Adipose tissue (tissue), 3 donors: Measurements from ENCODE around the gene UQCRC1. TPM values are rescaled to one million over a fixed set of nuclear protein-coding genes. Genes with fewer than 3 reads are reported as not detected.

ENCODE experiments used
- H3K27ac ChIP-seq: one replicate; pipeline ENCODE4 v1.5.1; 2013; ENCODE audit warnings: low read depth, low read length
- WGBS, 3 donors: extraction: QIAGEN DNeasy Blood & Tissue Kit; methylation state at CpG; one replicate each; pipeline ENCODE4 v1.1.7; 2013; 5-methylcytosine and 5-hydroxymethylcytosine counted together
- polyA plus RNA-seq, 3 donors: library from polyadenylated mRNA; stranded (reverse); fragments of 200-250 nt; gene quantifications; one replicate each; pipeline ENCODE4 v1.2.3, GENCODE V29; 2013
- donor health status: healthy with polysubstance abuse.
- donor health status: Bipolar disorder and iron deficiency.
- donor health status: healthy.

Gene UQCRC1
- polyA plus RNA-seq, 3 donors: 122 to 214 (median 155) TPM

DNA sequence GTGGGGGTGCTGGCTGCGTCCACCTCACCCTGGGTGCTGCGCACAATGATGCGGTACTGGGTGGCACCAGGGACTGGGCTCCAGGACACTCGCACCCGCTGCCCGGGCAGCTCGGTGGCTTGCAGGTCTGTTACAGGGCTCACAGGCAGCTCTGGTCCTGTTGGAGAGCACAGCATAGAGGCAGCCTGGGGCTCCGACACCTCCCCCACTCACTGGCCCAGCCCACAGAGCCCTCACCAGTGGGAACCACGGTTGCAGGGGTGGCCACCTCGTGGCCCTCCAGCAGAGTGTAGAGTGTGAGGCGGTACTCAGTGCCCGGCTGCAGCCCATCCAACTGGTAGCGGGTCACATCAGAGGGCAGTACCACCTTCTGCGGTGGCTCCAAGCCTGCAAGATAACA lies 18.0 kb downstream of the UQCRC1 start:
- 79 to 93% (median 91%) methylated on average over 14 of the region's 14 CpGs for WGBS, 3 donors
- H3K27ac ChIP-seq: no peak overlapping the region

DNA sequence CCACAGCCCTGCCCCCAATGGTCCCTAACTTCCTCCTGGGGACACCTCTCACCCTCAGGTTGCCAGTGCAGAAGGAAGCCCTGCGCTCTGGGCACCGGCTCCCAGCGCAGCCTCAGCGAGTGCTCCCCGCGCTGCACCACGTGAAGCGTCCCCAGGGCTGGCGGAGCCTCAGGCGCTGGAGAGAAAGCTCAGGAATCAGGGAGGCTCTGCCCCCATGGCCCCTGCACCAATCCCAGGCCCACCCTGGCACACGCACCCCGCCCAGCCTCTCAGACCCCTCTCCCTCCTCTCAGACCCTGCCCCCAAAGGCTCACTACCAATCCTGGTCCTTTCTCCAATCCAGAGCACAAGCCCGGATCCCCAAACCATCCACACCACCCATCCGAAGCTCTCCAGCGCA lies 21.2 kb downstream of the UQCRC1 start:
- WGBS, 3 donors: 53 to 67% (median 58%) methylated on average over 14 to 15 of the region's 15 CpGs
- no peak overlapping the region for H3K27ac ChIP-seq

DNA sequence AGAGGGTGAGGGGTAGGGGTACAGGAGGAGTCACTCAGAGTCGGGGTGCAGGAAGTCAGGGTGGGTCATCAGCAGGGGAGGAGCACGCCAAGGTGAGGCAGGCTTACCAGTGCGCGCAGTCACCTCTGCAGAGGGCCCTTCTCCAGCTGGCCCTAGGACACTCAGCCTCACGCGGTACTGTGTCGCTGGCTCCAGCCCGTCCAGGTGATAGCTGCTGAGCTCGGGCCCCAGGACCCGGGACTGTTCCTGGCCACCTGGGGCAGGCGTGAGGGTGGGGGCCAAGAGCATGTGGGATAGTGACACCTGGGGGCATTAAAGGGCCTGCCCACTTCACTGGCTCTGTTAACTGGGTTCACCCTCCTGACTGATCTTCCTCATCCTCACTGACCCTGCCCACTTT lies 21.8 kb downstream of the UQCRC1 start:
- WGBS, 3 donors: 71 to 82% (median 73%) methylated on average over 11 of the region's 11 CpGs
- H3K27ac ChIP-seq: no peak overlapping the region

DNA sequence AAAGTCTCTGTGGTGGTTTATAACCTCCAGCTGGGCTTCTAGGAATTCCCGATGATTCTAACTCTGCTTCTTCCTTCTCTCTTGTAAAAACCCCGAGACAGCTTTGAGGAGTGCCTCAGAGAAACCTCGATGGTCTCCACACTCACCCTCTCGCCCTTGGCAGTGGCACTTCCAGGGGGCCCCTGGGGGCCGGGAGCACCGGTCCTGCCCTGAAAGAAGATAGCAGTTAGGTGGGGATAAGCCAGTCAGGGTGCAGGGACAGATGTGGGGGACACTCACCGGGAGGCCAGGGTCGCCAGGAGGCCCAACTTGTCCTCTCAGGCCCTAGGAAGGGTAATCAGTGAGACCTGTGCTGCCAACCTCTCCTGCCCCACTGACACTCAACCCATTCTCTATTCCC lies 24.0 kb downstream of the UQCRC1 start:
- WGBS, 3 donors: 79 to 91% (median 83%) methylated on average over 8 of the region's 8 CpGs
- no peak overlapping the region for H3K27ac ChIP-seq

DNA sequence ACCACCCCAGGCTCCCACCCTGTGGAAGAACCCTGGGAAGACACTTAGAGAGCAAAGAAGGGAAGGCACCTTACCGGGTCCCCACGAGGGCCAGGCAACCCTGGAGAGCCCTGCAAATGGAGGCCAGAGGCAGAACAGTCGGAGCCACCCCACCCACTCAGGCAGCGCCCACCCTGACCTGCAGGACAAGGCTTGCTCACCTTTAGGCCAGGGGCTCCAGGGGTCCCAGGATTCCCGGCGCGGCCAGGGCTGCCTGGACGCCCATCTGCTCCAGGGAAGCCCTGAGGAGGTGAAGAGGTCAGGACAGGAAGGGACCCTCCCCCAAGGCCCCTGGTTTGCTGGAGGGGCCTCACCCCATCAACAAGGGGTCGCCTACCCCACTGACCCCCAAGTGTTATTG lies 24.6 kb downstream of the UQCRC1 start:
- 84 to 90% (median 87%) methylated on average over 9 of the region's 9 CpGs for WGBS, 3 donors

DNA sequence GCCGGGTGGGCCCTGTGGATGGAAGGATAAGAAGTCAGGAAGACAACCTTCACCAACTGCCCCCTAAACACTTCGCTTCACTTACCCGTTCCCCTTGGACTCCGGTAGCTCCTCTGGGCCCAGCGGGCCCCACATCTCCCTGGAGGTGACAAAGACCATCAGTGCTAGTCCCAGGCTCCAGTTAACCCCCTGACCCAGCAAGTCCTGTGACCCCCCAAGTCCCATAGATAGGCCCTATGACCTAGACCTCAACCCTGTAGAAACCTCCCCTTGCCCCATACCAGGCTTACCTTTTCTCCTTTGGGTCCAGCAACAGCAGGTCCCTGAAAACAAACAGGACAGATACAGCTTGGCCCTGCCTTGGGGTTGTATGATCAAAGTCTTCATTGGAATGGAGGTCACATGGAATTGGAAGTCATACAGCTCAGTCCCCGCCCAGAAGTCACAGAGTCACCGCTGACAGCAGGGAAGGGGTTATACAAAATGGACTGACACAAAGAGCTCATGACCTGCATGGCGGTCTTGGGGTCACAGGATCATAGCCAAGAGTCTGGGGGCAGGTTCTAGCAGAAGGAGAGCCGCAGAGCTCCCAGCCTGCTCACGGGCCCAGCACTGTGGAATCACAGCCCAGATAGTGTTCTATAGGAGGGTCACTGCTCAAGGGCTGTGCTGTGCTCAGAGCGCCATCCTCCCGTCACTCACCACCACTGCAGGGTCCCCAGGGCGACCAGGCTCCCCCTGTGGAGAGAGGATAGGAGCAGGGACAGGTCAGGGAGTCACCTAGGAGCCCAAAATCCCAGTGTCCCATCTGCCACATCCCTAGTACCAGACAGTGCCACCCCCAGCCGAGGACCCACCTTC lies 27.6 kb downstream of the UQCRC1 start:
- 90 to 92% (median 92%) methylated on average over 14 of the region's 14 CpGs for WGBS, 3 donors
- no peak overlapping the region for H3K27ac ChIP-seq

More for the DNA sequence above, 24.6 kb downstream of the UQCRC1 start:
- no peak overlapping the region for H3K27ac ChIP-seq

DNA sequence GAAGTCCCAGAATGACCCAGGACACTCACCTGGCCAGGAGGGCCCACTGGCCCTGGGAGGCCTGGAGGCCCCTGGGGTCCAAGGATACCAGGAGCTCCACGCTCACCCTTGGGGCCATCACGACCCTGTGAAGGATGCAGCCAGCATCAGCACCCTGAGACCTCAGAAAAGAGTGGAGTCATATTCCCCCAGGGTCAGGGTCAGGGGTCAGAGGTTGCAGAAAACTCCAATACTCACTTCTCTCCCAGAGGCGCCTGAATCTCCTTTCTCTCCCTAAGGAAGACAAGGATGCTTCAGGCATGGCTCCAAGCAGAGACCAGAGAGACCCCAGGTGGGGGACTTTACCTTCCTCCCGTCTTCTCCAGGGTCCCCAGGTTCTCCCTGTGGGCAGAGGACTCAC lies 32.8 kb downstream of the UQCRC1 start:
- H3K27ac ChIP-seq: no peak overlapping the region
- 69 to 85% (median 82%) methylated on average over 4 of the region's 4 CpGs for WGBS, 3 donors

DNA sequence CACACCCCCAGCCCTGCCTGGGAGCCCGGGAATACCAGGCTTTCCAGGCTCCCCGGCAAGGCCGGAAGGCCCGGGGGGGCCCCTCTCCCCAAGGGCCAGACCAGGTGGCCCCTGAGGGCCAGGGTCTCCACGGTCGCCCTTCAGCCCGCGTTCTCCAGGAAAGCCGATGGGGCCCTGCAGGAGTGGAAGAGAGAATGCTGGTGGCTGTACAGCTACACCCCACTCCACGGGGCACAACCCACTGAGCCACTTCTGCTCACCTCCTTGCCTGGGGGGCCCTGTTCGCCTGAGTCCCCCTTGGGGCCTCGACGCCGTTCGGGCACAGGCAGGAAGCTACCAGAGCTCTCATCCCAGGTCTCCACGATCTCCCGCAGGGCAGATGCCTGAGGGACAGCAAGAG lies 34.1 kb downstream of the UQCRC1 start:
- 78 to 87% (median 84%) methylated on average over 17 of the region's 17 CpGs for WGBS, 3 donors
- H3K27ac ChIP-seq: no peak overlapping the region

DNA sequence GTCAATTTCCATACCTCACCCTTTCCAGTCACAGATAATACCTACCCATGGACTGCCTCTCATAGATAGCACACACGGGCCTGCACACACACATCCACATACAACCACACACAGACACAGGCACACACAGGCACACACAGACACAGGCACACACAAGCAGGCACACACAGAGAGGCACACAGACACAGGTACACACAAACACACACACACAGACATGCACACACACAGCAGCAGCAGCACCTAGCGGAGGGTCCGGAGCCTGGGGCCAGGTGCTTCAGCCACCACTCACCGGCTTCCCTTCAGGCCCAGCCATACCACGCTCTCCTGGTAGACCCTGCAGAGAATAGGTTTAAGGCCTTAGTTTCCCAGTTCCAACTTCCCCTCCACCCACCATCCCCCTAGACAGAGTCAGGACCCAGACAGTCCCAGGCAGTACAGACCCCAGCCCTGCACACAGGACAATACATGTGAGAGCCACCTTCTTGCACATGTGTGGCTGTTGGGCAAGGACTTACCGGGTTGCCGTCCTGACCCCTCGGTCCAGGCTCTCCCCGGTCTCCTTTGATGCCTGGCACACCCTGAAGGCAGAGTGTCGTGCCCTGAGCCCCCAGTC lies 35.4 kb downstream of the UQCRC1 start:
- H3K27ac ChIP-seq: no peak overlapping the region
- WGBS, 3 donors: 92 to 96% (median 94%) methylated on average over 10 of the region's 10 CpGs

DNA sequence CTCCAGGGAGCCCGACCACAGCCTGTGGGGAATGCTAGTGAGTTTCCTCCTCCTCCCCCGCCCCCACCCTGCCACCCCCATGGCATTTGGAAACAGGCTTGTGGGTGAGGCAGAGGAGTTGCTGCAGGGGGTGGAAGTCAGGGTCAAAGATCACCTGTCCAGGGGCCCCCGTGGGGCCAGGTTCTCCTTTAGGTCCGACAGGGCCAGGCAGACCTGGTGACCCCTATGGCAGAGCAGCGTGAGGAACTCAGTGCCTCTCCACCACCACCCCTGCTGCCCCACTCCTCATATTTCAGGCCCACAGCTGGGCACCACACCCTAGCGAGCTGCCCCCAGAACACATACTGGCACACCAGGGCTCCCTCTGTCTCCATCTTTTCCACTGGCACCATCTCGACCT lies 36.9 kb downstream of the UQCRC1 start:
- no peak overlapping the region for H3K27ac ChIP-seq
- 84 to 92% (median 90%) methylated on average over 7 of the region's 7 CpGs for WGBS, 3 donors

DNA sequence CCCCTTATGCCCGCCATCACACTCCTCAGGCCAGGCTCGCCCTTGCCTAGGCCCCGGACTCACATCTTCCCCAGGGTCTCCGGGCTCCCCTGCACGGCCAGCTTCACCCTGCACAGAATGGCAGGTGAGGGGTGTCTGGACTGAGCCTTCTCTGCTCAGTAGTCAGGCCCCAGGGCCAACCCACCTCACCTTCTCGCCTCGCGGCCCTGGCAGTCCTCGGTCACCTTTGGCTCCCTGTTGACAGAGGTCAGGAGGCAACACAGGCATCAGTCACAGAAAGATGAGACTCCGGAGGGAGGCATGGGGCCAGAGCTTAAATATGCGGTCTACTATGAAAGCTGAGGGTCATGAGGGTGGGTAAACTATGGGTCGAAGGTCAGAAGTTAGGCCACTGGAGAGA lies 37.5 kb downstream of the UQCRC1 start:
- no peak overlapping the region for H3K27ac ChIP-seq
- WGBS, 3 donors: 86 to 89% (median 86%) methylated on average over 12 of the region's 12 CpGs

DNA sequence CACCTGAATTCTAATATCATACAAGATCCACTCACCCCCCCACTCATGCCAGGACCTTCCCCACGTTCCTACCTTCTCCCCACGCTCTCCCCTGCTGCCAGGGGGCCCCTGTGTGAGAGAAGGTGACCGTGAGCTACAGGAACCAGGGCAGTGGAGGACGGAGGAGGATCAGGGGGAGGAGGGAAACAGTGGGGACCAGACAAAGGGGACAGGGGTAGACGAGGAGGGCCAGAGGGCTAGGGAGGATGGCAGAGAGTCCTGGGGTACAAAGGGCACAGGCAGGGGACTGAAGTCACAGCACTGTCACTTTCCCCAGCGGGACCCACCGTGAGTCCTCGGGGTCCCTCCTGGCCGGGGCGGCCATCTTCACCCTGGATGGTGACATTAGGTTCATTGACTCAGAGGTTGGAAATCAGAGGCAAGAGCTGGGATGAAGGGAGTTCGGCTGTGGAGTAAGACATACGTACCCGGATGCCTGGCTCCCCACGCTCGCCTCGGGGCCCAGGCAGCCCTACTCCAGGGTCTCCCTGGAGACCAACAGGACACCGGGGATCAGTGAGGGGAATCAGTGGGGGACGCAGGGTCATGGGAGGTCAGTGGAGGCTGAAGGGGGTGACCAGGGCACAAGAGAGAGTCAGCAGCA lies 39.5 kb downstream of the UQCRC1 start:
- no peak overlapping the region for H3K27ac ChIP-seq
- WGBS, 3 donors: 86 to 92% (median 90%) methylated on average over 18 of the region's 18 CpGs

DNA sequence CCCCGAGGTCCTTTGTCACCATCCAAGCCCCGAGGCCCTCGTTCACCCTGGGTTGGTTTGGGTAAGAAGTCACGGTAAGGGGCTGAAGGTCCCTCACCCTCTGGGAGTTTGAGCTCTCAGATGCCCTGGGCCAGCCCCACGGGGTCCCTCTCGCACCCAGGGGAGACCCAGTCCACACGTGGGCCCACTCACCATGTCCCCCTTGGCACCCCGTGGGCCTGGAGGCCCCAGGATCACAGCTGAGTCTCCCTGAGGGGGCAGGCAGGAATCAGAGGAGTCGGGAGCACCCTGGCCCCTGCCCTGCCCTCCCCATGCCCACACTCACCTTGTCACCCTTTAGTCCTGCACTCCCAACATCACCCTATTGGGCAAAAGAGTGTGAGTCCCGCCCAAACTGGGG lies 40.0 kb downstream of the UQCRC1 start:
- 80 to 89% (median 87%) methylated on average over 10 of the region's 10 CpGs for WGBS, 3 donors
- no peak overlapping the region for H3K27ac ChIP-seq

DNA sequence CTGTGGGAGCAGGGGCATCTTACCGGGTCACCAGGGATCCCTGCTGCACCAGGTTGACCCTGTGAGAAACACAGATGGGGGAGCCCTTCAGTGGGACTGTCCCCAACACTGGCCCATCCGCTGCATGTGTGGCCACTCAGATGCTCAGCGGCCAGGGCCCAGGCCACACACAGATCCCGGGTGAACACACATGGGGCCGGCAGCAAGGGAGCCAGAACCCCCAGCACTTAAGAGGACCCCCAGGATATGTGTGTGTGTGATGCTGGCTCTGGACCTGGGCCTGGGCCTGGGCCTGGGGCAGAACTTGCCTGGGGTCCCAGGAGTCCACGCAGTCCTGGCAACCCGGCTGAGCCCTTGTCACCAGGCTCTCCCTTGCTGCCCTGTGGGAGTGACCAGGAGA lies 41.0 kb downstream of the UQCRC1 start:
- WGBS, 3 donors: 92% methylated on average over 7 of the region's 7 CpGs
- no peak overlapping the region for H3K27ac ChIP-seq

DNA sequence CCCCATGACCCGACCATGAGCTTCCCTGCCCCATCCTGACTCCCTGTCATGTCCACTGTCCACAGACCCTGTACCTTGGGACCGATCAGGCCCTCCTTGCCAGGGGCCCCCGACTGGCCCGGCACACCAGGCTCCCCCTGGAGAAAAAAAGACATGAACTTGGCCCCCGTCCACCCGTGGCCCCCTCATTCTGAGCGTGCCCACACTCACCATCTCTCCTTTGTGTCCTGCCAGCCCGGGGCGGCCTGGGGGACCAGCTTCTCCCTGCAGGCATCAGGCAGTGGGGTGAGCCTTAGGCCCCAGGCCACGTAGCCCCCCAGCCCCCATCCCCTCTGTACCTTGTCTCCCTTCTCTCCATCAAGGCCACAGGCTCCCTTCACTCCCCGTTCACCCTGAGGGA lies 41.9 kb downstream of the UQCRC1 start:
- no peak overlapping the region for H3K27ac ChIP-seq
- 86 to 92% (median 92%) methylated on average over 10 to 11 of the region's 11 CpGs for WGBS, 3 donors

DNA sequence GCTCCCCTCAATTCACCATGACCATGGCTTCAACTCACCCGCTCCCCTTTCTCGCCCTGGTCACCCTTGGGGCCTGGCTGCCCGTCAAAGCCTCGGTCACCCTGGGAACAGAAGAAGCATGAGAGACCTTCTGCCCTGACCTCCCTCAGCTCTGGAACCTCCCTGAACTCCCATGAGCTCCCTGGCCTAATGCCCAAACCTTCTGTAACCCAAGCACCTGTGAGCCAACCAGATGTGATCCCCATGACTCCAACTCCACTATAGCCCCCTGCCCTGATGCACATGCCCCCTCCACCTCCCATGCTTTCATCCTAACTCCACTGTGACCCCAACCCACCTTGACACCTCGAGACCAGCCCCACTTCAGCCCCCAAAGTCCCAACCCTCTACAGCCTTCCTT lies 42.4 kb downstream of the UQCRC1 start:
- no peak overlapping the region for H3K27ac ChIP-seq
- 85 to 91% (median 87%) methylated on average over 5 of the region's 5 CpGs for WGBS, 3 donors

DNA sequence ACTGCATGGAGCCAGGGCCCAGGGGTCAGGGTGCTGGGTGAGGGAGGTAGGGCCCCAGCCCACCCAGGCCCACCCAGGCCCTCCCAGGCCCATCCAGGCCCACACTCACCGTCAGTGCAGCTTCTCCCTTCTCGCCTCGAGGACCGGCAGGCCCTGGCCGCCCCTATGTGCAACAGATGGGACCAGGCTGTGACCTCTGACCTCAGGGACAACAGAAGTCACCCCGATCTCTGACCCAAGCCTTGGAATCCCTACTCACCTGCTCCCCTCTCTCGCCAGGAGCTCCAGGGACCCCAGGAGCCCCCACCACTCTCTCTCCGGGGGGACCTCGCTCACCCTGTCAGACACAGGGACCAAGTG lies 43.1 kb downstream of the UQCRC1 start:
- WGBS, 3 donors: 79 to 92% (median 90%) methylated on average over 9 of the region's 9 CpGs
- H3K27ac ChIP-seq: no peak overlapping the region

DNA sequence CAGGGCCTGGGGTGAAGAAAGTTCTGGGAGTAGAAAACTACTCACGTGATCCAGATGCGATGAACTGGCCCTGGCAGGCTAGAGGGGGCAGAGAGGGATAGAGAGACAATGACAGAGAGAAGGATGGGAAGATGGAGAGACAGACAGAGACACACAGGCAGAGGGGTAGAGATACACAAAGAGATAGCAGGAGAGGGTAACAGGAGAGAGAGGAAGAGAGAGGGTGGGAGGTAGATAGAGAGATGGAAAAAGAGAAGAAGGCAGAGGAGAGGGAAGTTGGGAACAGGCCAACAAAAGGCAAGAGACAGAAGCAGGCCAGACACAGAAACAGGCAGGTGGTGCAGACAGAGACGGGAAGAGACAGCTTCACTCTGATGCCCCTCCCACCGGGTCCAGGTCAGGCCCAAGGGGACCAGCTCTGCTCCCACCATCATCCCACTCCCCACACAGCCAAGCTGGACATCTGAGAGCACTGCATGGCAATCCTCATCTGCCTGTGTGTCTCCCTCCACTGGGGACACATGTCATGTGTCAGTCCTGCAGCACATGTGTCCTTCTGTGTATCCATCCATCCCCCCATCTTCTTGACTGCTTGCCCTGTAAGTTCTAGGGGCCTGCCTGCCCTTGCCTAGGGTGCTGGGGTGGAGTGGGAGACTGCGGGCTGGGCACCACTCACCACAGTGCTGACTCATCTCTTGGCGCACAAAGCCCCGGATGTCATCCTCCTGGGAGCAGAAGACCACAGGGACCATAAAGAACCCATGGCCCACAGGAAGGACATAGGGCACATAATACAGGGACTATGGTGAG lies 43.6 kb downstream of the UQCRC1 start:
- 45 to 81% (median 50%) methylated on average over 7 of the region's 7 CpGs for WGBS, 3 donors

DNA sequence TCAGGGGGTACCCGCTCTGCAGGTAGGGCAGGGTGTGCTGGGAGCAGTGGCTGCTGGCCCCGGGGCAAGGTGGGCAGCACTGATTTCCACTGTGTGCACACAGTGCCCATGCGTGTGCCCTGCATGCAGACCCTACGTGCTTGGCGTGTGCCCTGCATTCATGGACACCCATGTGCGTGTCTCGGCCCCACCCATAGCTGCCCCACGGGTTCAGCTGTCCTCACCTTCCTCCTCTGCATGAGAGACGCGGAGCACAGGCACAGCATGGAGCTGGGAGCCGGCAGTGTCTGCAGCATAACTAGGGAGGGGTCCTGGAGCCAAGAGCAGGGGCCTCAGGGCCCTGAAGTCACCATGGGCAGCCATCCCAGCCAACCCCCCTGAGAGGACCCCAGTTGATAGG lies 44.3 kb downstream of the UQCRC1 start:
- 85 to 88% (median 87%) methylated on average over 11 of the region's 11 CpGs for WGBS, 3 donors
- no peak overlapping the region for H3K27ac ChIP-seq

More for the DNA sequence above, 43.6 kb downstream of the UQCRC1 start:
- no peak overlapping the region for H3K27ac ChIP-seq
